Smooth muscle cell (in vitro differentiated cells): ENCODE measurements around the gene CFAP70. TPM values are rescaled to one million over a fixed set of nuclear protein-coding genes. Genes with fewer than 3 reads are reported as not detected.
"Not testable (repeated sequence)": the region's sequence is repeated elsewhere in the genome, so short reads cannot be mapped to it uniquely, and the experiment has no call there.

ENCODE experiments used
- DNase-seq: peaks from one replicate; lab custom pipeline; 2025; ENCODE audit not compliant: unreplicated experiment; lab: John Stamatoyannopoulos, UW
- H2AFZ ChIP-seq: fragments of 200-600 bp; sonication (generic); 2 replicates; pipeline ENCODE4 v1.6.0; 2016; ENCODE audit warnings: antibody characterized with exemption, low read depth, mild to moderate bottlenecking
- H3F3A ChIP-seq: fragments of 200-600 bp; sonication (generic); 2 replicates; pipeline ENCODE4 v1.6.0; 2017; ENCODE audit warnings: antibody characterized with exemption, low read depth
- H3K27ac ChIP-seq: fragments of 200-600 bp; sonication (generic); 2 replicates; pipeline ENCODE4 v1.5.1; 2016; ENCODE audit warnings: low read depth, mild to moderate bottlenecking
- H3K27me3 ChIP-seq: fragments of 200-600 bp; sonication (generic); 2 replicates; pipeline ENCODE4 v1.6.1; 2016; ENCODE audit warnings: low read depth, mild to moderate bottlenecking
- H3K36me3 ChIP-seq: fragments of 200-600 bp; sonication (generic); 2 replicates; pipeline ENCODE4 v1.5.1; 2016; ENCODE audit warnings: low read depth
- H3K4me1 ChIP-seq: fragments of 200-600 bp; sonication (generic); 2 replicates; pipeline ENCODE4 v1.5.1; 2016; ENCODE audit warnings: low read depth
- H3K4me2 ChIP-seq: fragments of 200-600 bp; sonication (generic); 2 replicates; pipeline ENCODE4 v1.6.0; 2016; ENCODE audit warnings: mild to moderate bottlenecking
- H3K4me3 ChIP-seq: fragments of 200-600 bp; sonication (generic); 2 replicates; pipeline ENCODE4 v1.5.1; 2016; ENCODE audit warnings: mild to moderate bottlenecking
- H3K79me2 ChIP-seq: fragments of 200-600 bp; sonication (generic); 2 replicates; pipeline ENCODE4 v1.6.0; 2016; ENCODE audit warnings: low read depth, mild to moderate bottlenecking
- H3K9ac ChIP-seq: fragments of 200-600 bp; sonication (generic); 2 replicates; pipeline ENCODE4 v1.6.0; 2016; ENCODE audit warnings: low read depth
- H3K9me3 ChIP-seq: fragments of 200-600 bp; sonication (generic); replicated peaks from 2 replicates; pipeline ENCODE4 v1.5.1; 2016; ENCODE audit warnings: low read depth
- H4K20me1 ChIP-seq: fragments of 200-600 bp; sonication (generic); 2 replicates; pipeline ENCODE4 v1.6.0; 2016; ENCODE audit warnings: low read depth
- CTCF ChIP-seq: fragments of 200-600 bp; sonication (generic); IDR thresholded peaks from 2 replicates; pipeline ENCODE4 v1.5.1; 2017; ENCODE audit warnings: borderline replicate concordance, mild to moderate bottlenecking, antibody characterized with exemption; ENCODE audit not compliant: insufficient read depth, poor library complexity, severe bottlenecking
- WGBS: methylation state at CpG from one replicate; pipeline ENCODE4 v1.1.7; 2016; ENCODE audit warnings: low lambda C conversion rate; 5-methylcytosine and 5-hydroxymethylcytosine counted together
- polyA plus RNA-seq: library from polyadenylated mRNA; unstranded; fragments of >200 nt; fragmentation: Nextera tagmentation; extraction: Ambion mirVana; gene quantifications from 2 replicates; pipeline ENCODE4 v1.2.1, GENCODE V29; 2016
- total RNA-seq: library from RNA; depleted of rRNA; stranded (reverse); fragments of >200 nt; gene quantifications from 2 replicates; pipeline ENCODE4 v1.2.3, GENCODE V29; 2014

The CFAP70 gene
- total and polyA plus RNA-seq, 2 experiments from 2014 or later, result 0.08 to 0.22 TPM

DNA sequence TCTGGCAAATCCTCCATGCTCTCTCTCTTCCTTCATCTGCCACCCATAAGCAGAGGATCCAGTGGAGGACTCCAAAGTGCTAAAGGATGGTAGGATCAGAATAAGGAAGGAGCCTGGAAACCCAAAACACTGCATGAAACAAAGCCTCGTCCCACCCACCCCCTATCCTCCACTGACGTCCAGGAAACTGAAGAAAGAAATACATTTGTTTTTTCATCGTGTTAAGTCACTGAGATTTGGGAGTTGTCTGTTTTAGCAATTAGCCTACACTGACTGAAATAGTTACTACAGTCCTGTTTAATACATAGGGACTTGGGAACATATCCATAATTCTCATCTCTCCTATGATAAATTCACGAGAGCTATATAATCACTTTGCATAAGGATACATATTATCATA is 40.4 kb upstream of the CFAP70 start:
- peaks cover 22% of the 10 kb centered on the region for H3K36me3 ChIP-seq
- no peaks in the 10 kb centered on the region for H3F3A ChIP-seq
- H4K20me1 ChIP-seq, result peaks cover 52% of the 10 kb centered on the region
- no peak overlapping the region for H3K9ac ChIP-seq
- no peaks in the 10 kb centered on the region for H3K9me3 ChIP-seq
- no peak for TF ChIP-seq CTCF
- no peak overlapping the region for H3K4me3 ChIP-seq
- H3K27me3 ChIP-seq, result no peaks in the 10 kb centered on the region
- H3K4me1 ChIP-seq, result no peaks in the 10 kb centered on the region
- H3K4me2 ChIP-seq, result no peak overlapping the region
- WGBS, result 96% methylated on average over 4 of the region's 4 CpGs
- H3K79me2 ChIP-seq, result peaks cover 47% of the 10 kb centered on the region
- DNase-seq, result no peak
- H3K27ac ChIP-seq, result no peak overlapping the region
- H2AFZ ChIP-seq, result no peak overlapping the region

DNA sequence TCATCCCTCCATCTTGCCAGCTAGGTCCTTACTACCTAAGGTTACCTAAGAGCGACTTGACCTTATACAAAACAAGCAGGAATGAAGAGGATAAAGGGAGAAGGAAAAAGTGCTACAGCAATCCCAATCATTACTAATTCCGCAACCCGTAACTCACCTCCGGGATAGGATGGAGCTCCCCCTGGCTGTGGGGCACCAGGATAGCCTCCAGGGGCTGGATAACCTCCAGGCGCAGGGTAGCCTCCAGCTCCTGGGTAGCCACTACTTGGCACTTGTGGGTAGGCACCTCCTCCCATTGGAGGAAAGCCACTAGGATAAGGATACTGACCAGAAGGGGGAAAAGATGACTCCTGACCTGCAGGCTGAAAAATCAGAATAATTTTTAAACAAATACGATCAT is 39.4 kb upstream of the CFAP70 start:
- peaks cover 37% of the 10 kb centered on the region for H3K79me2 ChIP-seq
- H3K4me1 ChIP-seq, result no peaks in the 10 kb centered on the region
- H4K20me1 ChIP-seq, result peaks cover 42% of the 10 kb centered on the region
- H3K4me2 ChIP-seq, result no peak overlapping the region
- no peak for TF ChIP-seq CTCF
- no peaks in the 10 kb centered on the region for H3F3A ChIP-seq
- no peaks in the 10 kb centered on the region for H3K27me3 ChIP-seq
- no peak overlapping the region for H3K9ac ChIP-seq
- H3K4me3 ChIP-seq, result no peak overlapping the region
- H2AFZ ChIP-seq, result no peak overlapping the region
- H3K9me3 ChIP-seq, result no peaks in the 10 kb centered on the region
- DNase-seq, result no peak
- H3K27ac ChIP-seq, result no peak overlapping the region
- WGBS, result 96% methylated on average over 6 of the region's 6 CpGs
- H3K36me3 ChIP-seq, result peaks cover 22% of the 10 kb centered on the region

GRCh38 chr10:73394325-73394724 is 35.7 kb upstream of the CFAP70 start:
- peaks cover 22% of the 10 kb centered on the region for H3K36me3 ChIP-seq
- H4K20me1 ChIP-seq, result peaks cover 20% of the 10 kb centered on the region
- not testable (repeated sequence) for H3K4me3 ChIP-seq, H3K4me1 ChIP-seq, H2AFZ ChIP-seq, H3K9ac ChIP-seq, H3K9me3 ChIP-seq, H3F3A ChIP-seq, H3K79me2 ChIP-seq, H3K27me3 ChIP-seq, H3K27ac ChIP-seq, H3K4me2 ChIP-seq, DNase-seq
- WGBS, result 100% methylated on average over 3 of the region's 4 CpGs

DNA sequence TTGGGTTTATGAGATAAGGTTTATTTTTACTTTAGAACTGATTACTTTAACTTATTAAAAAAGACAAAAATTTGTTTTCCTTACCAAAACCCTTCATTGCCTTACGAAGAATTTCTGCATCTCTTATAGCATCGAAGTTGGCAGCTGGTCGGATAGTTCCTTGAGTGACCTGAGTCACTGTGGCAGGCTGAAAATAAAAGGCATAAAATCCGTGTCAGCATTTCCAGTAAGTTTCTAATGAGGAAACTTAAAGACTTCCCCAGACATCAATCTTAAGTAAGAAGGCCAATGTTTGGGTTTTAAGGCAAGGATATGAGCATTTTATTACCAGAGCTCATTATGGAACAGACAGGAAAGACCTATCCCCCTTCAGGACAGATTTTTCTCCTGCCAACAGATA is 29.6 kb upstream of the CFAP70 start:
- 96% methylated on average over 4 of the region's 4 CpGs for WGBS
- Histone ChIP-seq H3K9me3 (no peaks in the 10 kb centered on the region), H3K27me3 (no peaks in the 10 kb centered on the region), H3K4me1 (no peaks in the 10 kb centered on the region), H3K9ac (no peak overlapping the region), H3K4me3 (no peak overlapping the region), H2AFZ (no peak overlapping the region), H3K36me3 (peaks cover 19% of the 10 kb centered on the region), H3F3A (no peaks in the 10 kb centered on the region), H3K27ac (no peak overlapping the region), H3K79me2 (no peaks in the 10 kb centered on the region), H4K20me1 (peaks cover 15% of the 10 kb centered on the region), H3K4me2 (no peak overlapping the region)
- no peak for TF ChIP-seq CTCF
- no peak for DNase-seq
